Measurements from ENCODE around the gene STXBP4.

DNA sequence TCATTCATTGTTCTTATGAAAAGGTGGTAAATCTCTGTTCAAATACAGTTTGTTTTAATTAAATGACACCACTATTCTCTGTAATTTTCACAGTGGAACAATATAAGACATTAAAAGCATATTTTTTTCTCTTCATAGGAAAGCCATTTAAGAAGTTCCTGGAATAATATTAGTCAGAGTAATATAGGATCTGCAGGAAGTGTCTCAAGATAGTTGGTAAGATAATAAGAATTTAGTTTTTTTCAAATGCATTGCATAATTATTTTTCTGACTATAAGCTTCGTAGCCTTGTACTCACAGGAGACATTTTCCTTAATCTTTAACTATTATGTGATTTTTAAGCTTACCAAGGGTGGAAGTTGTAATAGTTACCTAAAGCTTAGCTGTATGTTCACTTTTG is 16.9 kb downstream of the STXBP4 start:
- TF ChIP-seq CTCF (IDR thresholded peaks at IDR 0.05), result no peak
- TF ChIP-seq POLR2AphosphoS5 (IDR thresholded peaks at IDR 0.05), result no peak
